Stimulated activated CD8-positive, alpha-beta memory T cell treated with anti-CD3 and anti-CD28 coated beads, Interleukin-2, amount 100 ng/mL, for 48 hours (primary cell): ENCODE measurements around the gene ATP8A2.

Experiments
- DNase-seq, 2 donors: peaks; one replicate each; pipeline ENCODE4 v3.0.0-alpha.2; 2020; ENCODE audit warnings: low read depth in 2 of 2

ATP8A2 gene

DNA sequence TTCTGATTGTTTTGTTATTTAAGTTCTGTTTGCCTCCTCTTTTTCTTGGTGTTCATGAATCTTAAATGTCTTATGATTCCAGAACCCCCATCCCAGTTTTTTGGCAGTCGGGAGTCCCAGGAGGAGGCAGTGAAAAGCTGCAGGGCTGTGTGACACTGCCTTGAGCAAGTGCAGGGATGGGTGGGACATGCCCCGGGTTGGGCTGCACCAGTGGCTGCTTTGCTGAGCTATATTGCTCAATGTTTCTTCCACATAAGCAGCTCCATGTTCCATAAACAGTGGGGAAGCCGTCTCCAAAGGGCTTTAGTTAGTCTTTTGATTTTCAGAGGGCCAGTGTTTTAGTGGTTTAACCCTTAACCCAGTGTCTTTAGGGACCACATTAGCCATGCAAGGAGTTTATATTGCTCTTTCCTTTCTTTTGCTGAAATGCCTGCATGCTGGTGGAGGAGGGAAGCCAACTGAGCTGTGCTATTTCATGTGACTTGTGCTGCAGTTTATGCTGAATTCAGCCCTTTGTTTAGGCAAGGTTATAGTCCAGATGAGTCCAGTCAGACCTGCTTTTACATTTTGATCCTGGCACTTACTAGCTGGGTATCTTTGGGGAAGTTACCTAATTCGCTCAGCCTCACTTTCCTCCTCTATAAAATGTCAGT, 13.1 kb downstream of the ATP8A2 start:
- DNase-seq = no peak

- DNase-seq = no peak
These were observed 20.2 kb downstream of the ATP8A2 start for GRCh38 chr13:25391932-25392331.

DNA sequence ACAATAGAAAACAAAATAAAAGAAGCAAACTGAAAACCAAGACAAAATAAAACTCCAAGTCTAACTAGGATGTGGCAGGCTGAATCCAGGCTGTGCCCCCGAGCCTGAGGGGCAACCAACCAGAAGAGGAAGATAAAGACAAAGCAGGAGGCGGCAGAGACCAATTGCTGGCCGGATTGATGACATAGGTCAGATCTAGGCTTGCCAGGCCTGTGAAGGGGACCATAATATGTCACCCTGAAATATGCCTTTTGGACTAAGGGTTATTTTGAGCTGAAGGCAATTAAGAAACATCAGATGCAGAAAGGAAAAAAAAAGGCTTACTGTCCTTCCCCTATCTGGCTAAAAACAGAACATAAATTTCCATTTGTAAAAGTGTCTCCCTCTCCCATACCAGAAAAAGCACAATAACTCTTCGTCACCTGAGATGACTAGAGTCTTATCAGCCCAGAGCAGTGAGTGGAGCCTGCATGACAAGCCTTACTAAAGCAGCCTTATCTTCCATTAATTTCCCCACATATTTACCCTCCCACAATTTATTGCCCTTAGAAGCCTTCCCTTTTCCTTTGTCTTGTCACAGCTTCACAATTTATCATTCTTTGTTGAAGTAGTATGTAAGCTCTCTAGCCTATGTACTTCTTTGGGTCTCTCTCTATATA, 22.8 kb downstream of the ATP8A2 start:
- DNase-seq = no peak

GRCh38 chr13:25397763-25398162, 26.0 kb downstream of the ATP8A2 start:
- DNase-seq = no peak

DNA sequence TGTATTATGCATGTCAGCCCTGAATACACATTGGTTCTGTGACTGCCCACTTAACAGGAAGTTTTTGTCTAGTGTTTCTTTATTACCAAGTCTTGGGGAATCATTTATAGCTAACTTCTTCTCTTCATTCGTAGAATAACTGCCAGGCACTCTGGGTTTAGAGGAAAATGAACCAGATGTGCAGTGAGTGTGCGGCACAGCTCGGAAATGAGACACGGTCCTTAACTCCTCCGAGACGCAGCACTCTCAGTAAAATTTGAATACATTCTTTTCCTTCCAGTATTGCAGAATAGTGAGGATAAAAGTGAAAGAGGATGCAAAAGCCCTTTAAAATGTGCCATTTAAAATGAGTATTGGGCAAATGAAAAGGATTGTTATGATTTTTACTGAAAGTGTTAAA, 29.2 kb downstream of the ATP8A2 start:
- no peak for DNase-seq

DNA sequence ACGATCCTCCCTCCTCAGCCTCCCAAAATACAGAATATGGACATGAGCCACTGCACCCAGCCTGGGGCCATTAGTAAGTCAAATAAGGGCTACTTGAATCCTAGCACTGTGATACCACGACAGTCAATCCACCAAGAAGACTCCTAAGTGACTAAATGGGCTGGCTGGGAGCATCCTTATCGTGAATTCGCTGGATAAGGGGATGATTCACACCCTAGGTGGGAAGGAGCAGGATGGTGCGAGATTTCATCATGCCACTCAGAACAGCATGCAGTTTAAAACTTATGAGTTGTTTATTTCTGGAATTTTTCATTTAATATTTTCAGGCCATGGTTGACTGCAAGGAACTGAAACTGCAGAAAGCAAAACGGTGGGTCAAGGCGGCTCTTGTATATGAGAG, 30.2 kb downstream of the ATP8A2 start:
- no peak for DNase-seq

GRCh38 chr13:25406377-25406776, 34.6 kb downstream of the ATP8A2 start:
- DNase-seq = no peak

DNA sequence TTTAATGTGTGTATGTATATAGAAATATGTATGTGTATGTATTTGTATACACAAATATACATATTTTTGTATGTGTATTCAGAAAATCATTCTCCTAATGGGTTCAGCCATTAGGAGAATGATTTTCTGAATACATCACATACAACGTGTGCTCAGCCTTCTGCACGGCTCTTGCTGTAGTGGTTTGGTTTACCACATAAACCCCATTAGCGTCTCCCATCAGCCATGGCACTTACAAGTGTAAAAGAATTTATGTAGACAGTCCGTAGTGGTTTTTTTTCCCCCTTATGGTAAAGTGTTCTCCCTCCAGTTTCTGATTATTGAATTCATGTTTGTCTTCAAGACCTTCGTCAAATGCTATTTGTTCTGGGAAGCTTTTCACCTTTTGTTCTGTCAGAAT, 38.2 kb downstream of the ATP8A2 start:
- DNase-seq = no peak

GRCh38 chr13:25415241-25415640, 43.5 kb downstream of the ATP8A2 start:
- DNase-seq = no peak

DNA sequence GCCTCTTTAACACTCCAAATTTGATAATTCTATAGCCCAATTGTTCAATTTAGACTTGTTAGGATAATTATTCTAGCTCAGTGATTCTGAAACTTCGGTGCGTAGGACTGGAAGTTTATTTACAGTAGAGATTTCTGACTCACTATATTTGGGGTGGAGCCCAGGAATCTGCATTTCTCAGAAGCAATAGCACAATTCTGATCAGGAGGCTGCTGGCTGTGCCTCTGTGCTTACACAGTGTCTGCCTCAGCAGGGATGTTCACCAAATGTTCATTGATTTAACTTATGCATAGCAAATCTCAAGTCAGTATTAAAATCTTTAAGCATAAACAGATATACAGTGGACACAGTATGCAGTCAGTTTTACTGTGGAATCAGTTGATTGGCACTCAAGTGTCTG, 45.8 kb downstream of the ATP8A2 start:
- no peak for DNase-seq

- DNase-seq = no peak
These were observed 48.4 kb downstream of the ATP8A2 start for GRCh38 chr13:25420161-25420560.

- no peak for DNase-seq
These were observed 49.8 kb downstream of the ATP8A2 start for GRCh38 chr13:25421612-25422011.

DNA sequence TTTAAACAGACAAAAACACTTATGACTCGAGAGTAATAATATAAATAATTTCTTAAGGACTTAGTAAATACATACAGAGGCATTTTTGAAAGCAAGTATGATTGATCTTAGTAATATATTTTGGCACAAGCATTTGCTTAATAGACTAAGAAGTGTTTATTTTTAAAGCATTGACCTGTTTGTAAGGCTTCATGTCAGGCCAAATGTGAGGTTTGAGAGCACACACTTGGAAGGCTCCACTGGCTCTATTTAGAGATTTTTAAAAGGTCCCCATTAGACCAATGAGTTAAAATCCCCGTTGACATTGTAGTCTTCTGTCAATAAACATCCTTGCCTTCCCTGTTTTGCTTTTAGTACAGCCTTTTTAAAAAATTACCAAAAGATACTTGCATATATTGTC, 50.4 kb downstream of the ATP8A2 start:
- DNase-seq = no peak

GRCh38 chr13:25423831-25424230, 52.1 kb downstream of the ATP8A2 start:
- DNase-seq = no peak

- no peak for DNase-seq
These were observed 57.7 kb downstream of the ATP8A2 start for GRCh38 chr13:25429466-25429865.

DNA sequence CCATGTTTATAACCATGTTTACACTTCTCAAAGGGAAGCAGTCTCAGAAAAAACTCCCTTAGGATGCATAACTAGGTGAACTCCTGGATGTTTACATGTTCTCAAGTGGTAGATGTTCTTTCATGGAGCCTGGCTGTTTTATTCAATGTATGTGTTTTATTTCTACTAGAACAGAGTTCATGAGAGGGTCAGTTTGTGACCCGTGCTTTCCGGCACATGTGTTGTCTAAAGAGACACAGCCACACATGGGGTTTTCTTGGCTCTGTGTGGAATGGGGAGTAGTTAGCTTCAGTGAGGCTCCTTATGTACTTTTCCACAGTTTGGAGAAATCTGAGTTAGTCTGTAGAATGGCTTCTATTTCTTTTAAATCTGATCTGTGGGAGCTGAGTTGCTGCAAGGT, 60.9 kb downstream of the ATP8A2 start:
- no peak for DNase-seq

DNA sequence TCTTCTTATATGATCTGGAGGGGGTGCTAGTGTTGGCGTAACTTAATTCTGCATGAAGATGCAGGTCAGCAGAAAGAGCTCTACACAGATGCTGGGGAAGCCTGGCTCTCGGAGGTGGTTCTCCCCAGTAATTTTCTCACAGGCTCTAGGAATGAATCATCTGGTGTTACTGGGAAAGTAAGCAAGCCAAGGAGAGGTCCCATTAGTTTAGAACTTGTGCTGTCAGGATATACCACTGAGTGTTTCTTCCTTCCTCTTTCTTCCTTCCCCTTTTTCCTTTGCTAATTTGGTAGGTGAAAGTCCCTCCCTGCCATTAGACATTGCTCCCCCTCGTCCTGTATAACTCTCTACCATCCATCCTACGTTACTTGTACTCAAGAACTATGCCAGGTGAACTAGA, 68.3 kb downstream of the ATP8A2 start:
- DNase-seq = no peak

- no peak for DNase-seq
These were observed 74.5 kb downstream of the ATP8A2 start for GRCh38 chr13:25446261-25446660.

GRCh38 chr13:25447396-25447795, 75.6 kb downstream of the ATP8A2 start:
- DNase-seq = no peak

GRCh38 chr13:25453850-25454365, 82.1 kb downstream of the ATP8A2 start:
- DNase-seq = no peak

DNA sequence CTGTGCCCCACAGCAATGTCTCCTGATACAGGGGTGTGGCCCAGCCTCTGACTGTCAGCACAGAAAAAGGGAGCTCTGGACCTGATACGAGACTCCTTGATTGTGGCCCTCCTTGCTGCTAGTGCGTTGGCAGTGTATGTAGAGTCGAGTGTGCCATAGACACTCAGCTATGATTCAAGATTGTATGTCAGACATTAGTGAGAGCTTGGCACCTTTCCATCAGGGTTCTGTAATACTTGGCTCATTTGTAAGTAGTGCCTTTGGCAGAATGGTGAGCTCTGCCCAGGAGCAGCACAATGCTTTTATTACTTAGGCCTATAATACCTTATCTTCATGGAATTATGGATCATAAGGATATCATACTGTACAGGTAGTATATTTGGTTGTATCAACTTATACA, 83.4 kb downstream of the ATP8A2 start:
- no peak for DNase-seq

DNA sequence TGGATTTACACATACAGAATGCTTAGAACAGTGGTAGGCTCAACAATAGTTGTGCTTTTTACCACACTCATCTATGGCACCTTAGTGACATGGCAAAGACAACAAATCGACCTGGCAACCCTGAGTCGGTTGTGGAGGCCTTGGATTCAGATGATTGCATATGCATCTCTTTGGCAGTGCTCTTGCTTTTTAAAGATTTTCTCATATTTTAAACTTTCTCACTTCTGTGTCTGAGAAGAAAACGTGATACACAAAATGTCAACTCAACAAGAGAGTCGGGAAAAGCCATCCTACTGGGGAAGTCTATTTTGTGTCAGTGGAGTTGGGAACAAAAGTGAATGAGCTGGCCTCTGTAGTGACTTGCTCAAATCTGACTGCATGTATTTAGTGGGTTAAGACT, 85.8 kb downstream of the ATP8A2 start:
- DNase-seq = no peak

DNA sequence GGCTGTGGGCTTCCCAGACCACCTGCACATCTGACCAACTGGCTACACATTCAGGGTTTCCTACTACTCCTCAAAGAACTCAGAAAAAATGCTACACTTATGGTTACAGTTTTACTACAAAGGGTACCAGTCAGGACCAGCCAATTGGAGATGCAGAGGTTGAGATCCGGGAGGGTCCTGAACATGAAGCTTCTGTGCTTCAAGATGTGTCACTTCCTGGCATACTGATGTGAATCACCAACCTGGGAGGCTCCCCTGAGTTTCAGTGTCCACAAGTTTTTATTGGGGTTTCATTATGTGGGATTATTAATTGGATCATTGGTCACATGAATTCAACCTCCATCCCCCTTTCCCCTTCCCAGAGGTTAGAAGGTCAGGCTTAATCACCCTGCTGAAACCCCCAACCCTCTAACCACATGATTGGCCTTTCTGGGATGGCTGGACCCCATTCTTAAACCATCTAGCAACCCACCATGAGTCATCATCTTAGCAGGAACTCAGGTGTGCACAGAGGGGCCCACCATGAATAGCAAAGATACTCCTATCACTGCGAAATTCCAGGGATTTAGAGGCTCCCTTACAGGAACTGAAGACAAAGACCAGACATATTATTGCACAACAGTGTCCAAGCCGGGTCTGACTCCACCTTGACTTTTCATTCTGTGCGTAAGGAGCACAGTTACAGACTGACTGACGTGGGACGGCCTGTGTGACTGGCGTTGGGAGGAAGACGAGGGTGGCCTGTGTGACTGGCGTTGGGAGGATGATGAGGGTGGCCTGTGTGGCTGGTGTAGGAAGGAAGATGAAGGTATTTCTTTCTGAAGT, 90.7 kb downstream of the ATP8A2 start:
- DNase-seq = no peak
